Endometrial microvascular endothelial cells (primary cell): ENCODE measurements around the gene ANKEF1. TPM values are rescaled to one million over a fixed set of nuclear protein-coding genes. Genes with fewer than 3 reads are reported as not detected.

ENCODE experiments used
- in situ Hi-C: cut with HindIII; loops from 2 replicates; pipeline ENCODE4 v1.10.0; 2017; ENCODE audit warnings: low sequenced_read_pairs, low pct_unique_long_range_greater_than_20kb; ENCODE audit errors: inconsistent ontology term
- total RNA-seq: library from RNA; depleted of rRNA; stranded (reverse); fragments of >200 nt; gene quantifications from one replicate; pipeline ENCODE4 v1.2.3, GENCODE V29; 2015; ENCODE audit errors: inconsistent ontology term

ANKEF1 gene
- total RNA-seq, 1 donor from 2014 or later, result 3.6 TPM

DNA sequence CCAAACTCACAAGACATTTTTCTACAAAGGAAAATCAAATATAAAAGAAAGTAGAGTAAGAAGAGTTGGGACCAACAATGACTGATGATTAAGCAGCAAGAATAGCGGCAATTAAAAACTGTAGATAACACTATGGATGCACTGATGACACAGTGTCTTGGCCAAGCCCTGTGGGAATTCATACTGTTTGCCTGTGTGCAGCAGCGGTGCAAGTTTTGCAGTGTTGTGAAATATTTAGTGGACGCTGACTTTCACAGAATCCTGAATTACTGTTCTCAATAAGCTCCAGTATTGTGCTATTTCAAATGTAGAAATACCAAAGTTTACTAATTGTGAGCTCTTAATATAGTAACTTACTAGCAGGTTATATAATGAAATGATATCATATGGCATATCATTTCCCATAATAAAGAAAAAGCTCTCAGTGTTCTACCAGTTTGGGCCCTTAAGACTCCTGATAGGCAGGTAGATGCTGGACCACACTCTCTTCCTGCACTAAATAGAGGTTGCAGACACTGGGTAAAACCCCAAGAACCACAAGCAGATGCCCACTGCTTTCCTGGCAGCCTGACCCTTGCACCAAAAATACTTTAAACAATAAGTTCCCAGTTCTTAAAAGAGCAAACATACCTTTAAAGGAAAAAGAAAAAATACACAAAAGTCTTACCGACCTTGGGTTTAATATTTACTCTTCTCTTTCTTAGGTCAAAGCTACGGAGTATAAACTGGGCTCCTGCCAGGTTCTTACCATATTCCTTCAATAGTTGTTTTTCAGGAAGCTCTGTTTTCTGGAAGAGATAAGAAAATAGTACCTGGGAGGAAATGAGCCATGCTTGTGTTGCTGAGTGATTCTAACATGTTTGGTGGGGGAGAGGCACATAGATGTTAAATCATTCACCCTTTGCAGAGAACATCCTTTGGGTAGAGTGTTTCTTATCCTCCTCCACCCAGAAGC, 41.6 kb downstream of the ANKEF1 start:
- in situ Hi-C loops, result no loop called here

GRCh38 chr20:10077081-10077471, 42.3 kb downstream of the ANKEF1 start:
- in situ Hi-C loops, result no loop called here

- in situ Hi-C loops, result no loop called here
Observed at GRCh38 chr20:10077886-10078285, 43.1 kb downstream of the ANKEF1 start.

DNA sequence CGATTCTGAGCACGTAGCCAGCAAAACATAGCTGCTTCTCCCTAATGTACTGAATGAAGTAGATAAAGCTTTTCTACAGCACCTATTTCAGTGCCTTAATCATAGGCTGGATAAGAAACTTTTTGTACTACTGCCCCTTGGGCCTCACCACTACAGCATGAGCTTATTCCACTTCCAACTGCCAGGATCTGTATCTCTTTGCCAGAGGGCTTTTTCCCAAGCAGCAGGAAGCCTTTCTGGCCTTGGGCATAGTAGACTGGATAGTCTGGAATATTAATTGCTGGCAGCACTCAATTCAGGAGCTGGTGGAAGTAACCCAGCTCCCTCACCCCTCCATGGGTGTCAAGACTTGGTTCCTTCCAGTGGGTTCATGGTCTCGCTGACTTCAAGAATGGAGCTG, 43.6 kb downstream of the ANKEF1 start:
- in situ Hi-C loops, result no loop called here

DNA sequence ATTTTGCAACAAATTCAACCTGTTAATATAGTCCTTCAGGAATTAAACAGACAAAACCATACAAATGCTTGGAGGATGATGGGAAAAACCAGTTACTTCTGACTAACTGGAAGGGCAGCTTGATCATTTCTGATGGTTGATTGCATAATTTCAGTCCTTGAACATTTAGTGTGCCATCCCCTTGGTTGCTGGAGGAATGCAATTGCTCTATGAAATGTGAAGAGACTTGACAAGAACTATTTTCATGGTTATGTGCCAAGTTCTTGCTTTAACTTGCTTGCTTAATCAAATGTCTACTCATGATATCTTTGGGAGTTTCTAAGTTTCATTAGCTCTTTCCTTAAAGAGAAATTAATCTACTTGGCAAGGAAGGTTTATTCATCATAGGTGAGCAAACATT, 45.2 kb downstream of the ANKEF1 start:
- in situ Hi-C loops, result no loop called here

GRCh38 chr20:10080574-10080973, 45.8 kb downstream of the ANKEF1 start:
- in situ Hi-C loops, result no loop called here

GRCh38 chr20:10089871-10090587, 55.2 kb downstream of the ANKEF1 start:
- in situ Hi-C loops, result no loop called here

DNA sequence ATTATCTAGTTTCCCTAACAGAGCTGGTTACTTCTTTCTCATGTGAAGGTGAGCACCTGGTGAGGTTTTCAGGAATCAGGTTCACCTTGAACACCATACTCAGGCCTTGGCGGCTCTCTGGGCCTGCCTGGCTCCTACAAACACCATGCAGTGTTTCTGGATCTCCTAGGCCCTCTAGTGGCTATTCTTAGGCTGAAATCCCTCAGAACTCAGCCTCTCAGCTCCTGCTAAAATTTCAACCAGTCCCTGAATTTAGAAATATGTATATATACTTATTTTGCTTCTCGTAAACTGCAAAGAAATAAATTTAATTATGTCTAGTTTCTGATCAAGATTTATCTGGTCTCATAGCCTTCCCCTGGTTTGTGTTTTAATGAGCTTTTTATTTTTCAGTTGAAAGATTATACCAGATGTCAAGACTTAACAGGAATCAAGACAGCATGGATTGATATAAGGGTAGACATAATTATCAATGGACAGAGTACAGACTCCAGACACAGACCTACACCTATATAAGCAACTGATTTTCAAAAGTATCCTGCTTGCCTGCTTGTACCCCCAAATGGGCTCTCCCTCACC, 55.9 kb downstream of the ANKEF1 start:
- in situ Hi-C loops, result no loop called here

DNA sequence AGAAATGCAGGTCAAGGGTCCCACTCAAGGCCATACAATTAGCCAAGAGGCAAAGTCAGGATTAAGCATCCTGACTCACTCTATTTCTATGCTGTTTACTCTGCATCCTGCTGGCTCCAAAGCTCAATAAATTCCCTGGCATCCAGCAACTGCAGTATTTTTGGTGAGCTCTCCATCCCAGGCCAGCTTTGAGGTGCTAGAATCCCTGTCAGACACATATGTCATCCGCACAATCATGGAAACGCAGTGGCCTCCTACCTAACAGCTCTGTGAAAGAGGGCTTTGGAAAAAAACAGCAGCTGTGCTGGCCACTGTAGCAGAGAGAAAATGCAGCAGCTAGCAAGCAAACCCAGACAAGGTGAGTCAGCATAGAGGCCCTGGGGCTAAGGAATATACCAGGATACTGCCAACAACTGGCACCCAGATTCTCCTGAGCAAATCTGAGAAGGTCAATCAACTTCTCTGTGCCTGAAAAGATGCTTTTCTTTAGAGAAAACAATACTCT, 58.4 kb downstream of the ANKEF1 start:
- in situ Hi-C loops, result no loop called here

GRCh38 chr20:10094566-10095173, 59.9 kb downstream of the ANKEF1 start:
- in situ Hi-C loops, result no loop called here

- in situ Hi-C loops, result no loop called here
Observed at GRCh38 chr20:10096790-10097189, 62.0 kb downstream of the ANKEF1 start.

- in situ Hi-C loops, result no loop called here
Observed at GRCh38 chr20:10105046-10105445, 70.3 kb downstream of the ANKEF1 start.

Other genes starting within 250 kb of the ANKEF1 start
- not detected for gene PAK5, start 195.9 kb upstream of the ANKEF1 start, total RNA-seq
- gene SNAP25, start 183.8 kb downstream of the ANKEF1 start, total RNA-seq, result 0.09 TPM